ENCODE data around the gene CHML.

CHML gene

GRCh38 chr1:241605146-241605805 is 34.9 kb downstream of the CHML start:
- TF ChIP-seq CTCF (conservative IDR thresholded peaks at IDR 0.05; ENCODE audit: low read length) = 0 out of 2 replicates have a peak, but pooled peaks have one; percentile 9
- no peak for DNase-seq (ENCODE audit: low read depth)
- no peak overlapping the region for H3K4me3 ChIP-seq (ENCODE audit: low read length)

- H3K4me3 ChIP-seq (ENCODE audit: low read length) = no peak overlapping the region
- DNase-seq (ENCODE audit: low read depth) = peak; percentile 56
- no peak for TF ChIP-seq CTCF (conservative IDR thresholded peaks at IDR 0.05; ENCODE audit: low read length)
These were observed 36.4 kb downstream of the CHML start for GRCh38 chr1:241603731-241604245.

GRCh38 chr1:241600496-241600901 is 39.7 kb downstream of the CHML start:
- no peak for TF ChIP-seq CTCF (conservative IDR thresholded peaks at IDR 0.05; ENCODE audit: low read length)

GRCh38 chr1:241598249-241598648 is 41.9 kb downstream of the CHML start:
- no peak for TF ChIP-seq CTCF (conservative IDR thresholded peaks at IDR 0.05; ENCODE audit: low read length)
- H3K4me3 ChIP-seq (ENCODE audit: low read length) = no peak overlapping the region
- DNase-seq (ENCODE audit: low read depth) = no peak

More at GRCh38 chr1:241600496-241600901, 39.7 kb downstream of the CHML start:
- no peak overlapping the region for H3K4me3 ChIP-seq (ENCODE audit: low read length)
- peak; percentile 79 for DNase-seq (ENCODE audit: low read depth)

- no peak overlapping the region for H3K4me3 ChIP-seq (ENCODE audit: low read length)
- DNase-seq (ENCODE audit: low read depth) = no peak
- TF ChIP-seq CTCF (conservative IDR thresholded peaks at IDR 0.05; ENCODE audit: low read length) = no peak
These were observed 43.5 kb downstream of the CHML start for GRCh38 chr1:241596633-241597032.

GRCh38 chr1:241593186-241593585 is 47.0 kb downstream of the CHML start:
- no peak for TF ChIP-seq CTCF (conservative IDR thresholded peaks at IDR 0.05; ENCODE audit: low read length)
- DNase-seq (ENCODE audit: low read depth) = no peak
- H3K4me3 ChIP-seq (ENCODE audit: low read length) = no peak overlapping the region

GRCh38 chr1:241592273-241592958 is 47.8 kb downstream of the CHML start:
- H3K4me3 ChIP-seq (ENCODE audit: low read length) = no peak overlapping the region
- peak; percentile 28 for DNase-seq (ENCODE audit: low read depth)
- no peak for TF ChIP-seq CTCF (conservative IDR thresholded peaks at IDR 0.05; ENCODE audit: low read length)

All from AG10803 (cell line).